ENCODE results near the gene FKBP5.

Gene FKBP5

GRCh38 chr6:35728683-35729678 is 40.3 kb upstream of the FKBP5 start:
- no peak for TF ChIP-seq CTCF (conservative IDR thresholded peaks at IDR 0.05; ENCODE audit: low read depth)
- H3K27ac ChIP-seq: peak overlapping the region; percentile 100
- ChIA-PET POLR2A (ENCODE audit: low non-redundant PET) (no interaction called here), CTCF (interaction anchor here (0.6 to 1.3 kb wide), 7 partner anchors 35 to 573 kb away, joined by 3 to 4 read pairs (median 3); no protein-coding TSS in a partner anchor)
- no peak for DNase-seq (ENCODE audit: low spot score)

GRCh38 chr6:35727935-35728682 is 39.4 kb upstream of the FKBP5 start:
- peak; percentile 89 for DNase-seq (ENCODE audit: low spot score)
- POLR2A ChIA-PET (ENCODE audit: low non-redundant PET): no interaction called here
- no peak for TF ChIP-seq CTCF (conservative IDR thresholded peaks at IDR 0.05; ENCODE audit: low read depth)
- CTCF ChIA-PET: interaction anchor here (0.6 to 1.3 kb wide), 8 partner anchors 34 to 574 kb away, joined by 3 to 4 read pairs (median 3); no protein-coding TSS in a partner anchor
- H3K27ac ChIP-seq: peak overlapping the region; percentile 100

- H3K27ac ChIP-seq: peak overlapping the region; percentile 100
- POLR2A ChIA-PET (ENCODE audit: low non-redundant PET): no interaction called here
- CTCF ChIA-PET: interaction anchor here (0.6 to 1.3 kb wide), 2 partner anchors 64 to 135 kb away, joined by 3 read pairs; no protein-coding TSS in a partner anchor
- DNase-seq (ENCODE audit: low spot score): peak; percentile 60
- no peak for TF ChIP-seq CTCF (conservative IDR thresholded peaks at IDR 0.05; ENCODE audit: low read depth)
Observed at GRCh38 chr6:35727231-35727934, 38.7 kb upstream of the FKBP5 start.

GRCh38 chr6:35725721-35726438 is 37.2 kb upstream of the FKBP5 start:
- ChIA-PET CTCF (interaction anchor here (0.6 to 0.7 kb wide), 2 partner anchors 102 to 428 kb away, joined by 3 to 4 read pairs; no protein-coding TSS in a partner anchor), POLR2A (ENCODE audit: low non-redundant PET) (no interaction called here)
- peak; percentile 46 for DNase-seq (ENCODE audit: low spot score)
- H3K27ac ChIP-seq: peak overlapping the region; percentile 100
- no peak for TF ChIP-seq CTCF (conservative IDR thresholded peaks at IDR 0.05; ENCODE audit: low read depth)

- H3K27ac ChIP-seq: peak overlapping the region; percentile 100
- TF ChIP-seq CTCF (conservative IDR thresholded peaks at IDR 0.05; ENCODE audit: low read depth): no peak
- no peak for DNase-seq (ENCODE audit: low spot score)
- ChIA-PET POLR2A (ENCODE audit: low non-redundant PET) (no interaction called here), CTCF (interaction anchor here (0.6 to 0.7 kb wide), 2 partner anchors 12 to 427 kb away, joined by 3 read pairs; no protein-coding TSS in a partner anchor)
Observed at GRCh38 chr6:35725081-35725708, 36.5 kb upstream of the FKBP5 start.
